Measurements from ENCODE around the gene PALLD. TPM values are rescaled to one million over a fixed set of nuclear protein-coding genes. Genes with fewer than 3 reads are reported as not detected.

PALLD gene
- total RNA-seq, 1 experiment from 2014 or later = 166 TPM

- intact Hi-C loops (cut with micrococcal nuclease) = no loop called here
- TF ChIP-seq POLR2A (IDR thresholded peaks at IDR 0.05; ENCODE audit: borderline replicate concordance, extremely low read depth, insufficient read depth, insufficient read length) = no peak
- TF ChIP-seq SP1 (IDR thresholded peaks at IDR 0.05; ENCODE audit: low read depth) = no peak
- no peak for TF ChIP-seq ZNF274 (IDR thresholded peaks at IDR 0.05; ENCODE audit: low read depth, low read length)
- TF ChIP-seq REST (IDR thresholded peaks at IDR 0.05; ENCODE audit: low read depth) = no peak
- no peak for TF ChIP-seq FOSL1 (IDR thresholded peaks at IDR 0.05; ENCODE audit: low read depth)
- no peak for TF ChIP-seq CBX3 (IDR thresholded peaks at IDR 0.05; ENCODE audit: low read depth)
- TF ChIP-seq SRF (IDR thresholded peaks at IDR 0.05; ENCODE audit: low read depth) = no peak
- TF ChIP-seq ELF1 (IDR thresholded peaks at IDR 0.05; ENCODE audit: borderline replicate concordance, low read depth) = no peak
- no peak overlapping the region for H3K9ac ChIP-seq (ENCODE audit: low read length)
- ChIA-PET RAD21 (ENCODE audit: low non-redundant PET in 1 of 2, low total read pairs in 2 of 2, uncharacterized antibody in 2 of 2, unreplicated experiment in 2 of 2) (no interaction called here), POLR2A (no interaction called here), CTCF (no interaction called here)
- H3K9me3 ChIP-seq (ENCODE audit: control insufficient read depth in 1 of 2, insufficient read depth in 1 of 2, low read depth in 1 of 2, low read length in 2 of 2) = no peaks in the 10 kb centered on the region
- DNase-seq (ENCODE audit: low read depth, low spot score) (no peak), ATAC-seq (no peak)
- H3K27me3 ChIP-seq (ENCODE audit: insufficient read depth, low read length) = no peaks in the 10 kb centered on the region
- no peaks in the 10 kb centered on the region for H3K79me2 ChIP-seq (ENCODE audit: insufficient read depth, low read length)
- no TSS peak for BruUV-seq (replicated peaks)
- no peaks in the 10 kb centered on the region for H3K36me3 ChIP-seq (ENCODE audit: control insufficient read depth in 1 of 2, insufficient read depth in 2 of 2, low read length in 2 of 2)
- H2AFZ ChIP-seq (ENCODE audit: low read depth, low read length, poor library complexity, severe bottlenecking) = no peak overlapping the region
- H4K20me1 ChIP-seq (ENCODE audit: insufficient read depth) = no peaks in the 10 kb centered on the region; the same call in 1 of the 2 replicates
- no peak overlapping the region for H3K27ac ChIP-seq (ENCODE audit: low read depth, low read length)
- no peaks in the 10 kb centered on the region for H3K9me2 ChIP-seq (ENCODE audit: insufficient read depth)
- H3K4me2 ChIP-seq (ENCODE audit: low read length) = no peak overlapping the region
- H3K4me1 ChIP-seq (ENCODE audit: control insufficient read depth in 1 of 2, insufficient read depth in 2 of 2, low read length in 2 of 2) = no peaks in the 10 kb centered on the region
- no peak overlapping the region for H3K4me3 ChIP-seq (replicated peaks in 1 of 2; ENCODE audit: low read depth in 1 of 2, low read length in 2 of 2)
These were observed 243.8 kb downstream of the PALLD start for GRCh38 chr4:168740691-168741090.
